Testis (tissue), 3 donors: Measurements from ENCODE around the gene CADPS. TPM values are rescaled to one million over a fixed set of nuclear protein-coding genes. Genes with fewer than 3 reads are reported as not detected.

Experiments used
- DNase-seq: peaks from one replicate; pipeline ENCODE4 v3.0.0-alpha.2; 2019
- H3K27ac ChIP-seq, 2 donors: fragments of 200-600 bp; sonication (generic); one replicate each; pipeline ENCODE4 v1.5.1; 2019
- H3K27me3 ChIP-seq: fragments of 200-600 bp; sonication (generic); one replicate; pipeline ENCODE4 v1.5.1; 2019
- H3K36me3 ChIP-seq: fragments of 200-600 bp; sonication (generic); one replicate; pipeline ENCODE4 v1.5.1; 2017; ENCODE audit warnings: low read depth; ENCODE audit errors: missing control alignments
- H3K4me1 ChIP-seq: fragments of 200-600 bp; sonication (generic); one replicate; pipeline ENCODE4 v1.5.1; 2019
- H3K4me3 ChIP-seq, 2 donors: fragments of 200-600 bp; sonication (generic); one replicate each; pipeline ENCODE4 v1.5.1; 2017 to 2019
- H3K9me3 ChIP-seq: fragments of 200-600 bp; sonication (generic); one replicate; pipeline ENCODE4 v1.5.1; 2017
- POLR2A ChIP-seq: fragments of 450-650 bp; IDR thresholded peaks from one replicate; pipeline ENCODE4 v1.6.1; 2017; ENCODE audit warnings: antibody characterized with exemption, mild to moderate bottlenecking, moderate library complexity
- WGBS, 2 donors: methylation state at CpG; one replicate each; pipeline ENCODE4 v1.1.5; 2018; 5-methylcytosine and 5-hydroxymethylcytosine counted together
- intact Hi-C: fragments of 100-400 bp; cut with DNase I; formaldehyde crosslinking; loops from one replicate; pipeline ENCODE4 v1.15.1; 2023; ENCODE audit warnings: low total_unique reads
- polyA plus RNA-seq: library from polyadenylated mRNA; stranded (reverse); fragments of 350-450 nt; fragmentation: Illumina TruSeq; extraction: RNeasy Lipid Tissue Mini Kit (QIAGEN cat#74804); gene quantifications from one replicate; pipeline ENCODE4 v1.2.3, GENCODE V29; 2014; ENCODE audit warnings: low read depth, low replicate concordance; ENCODE audit not compliant: insufficient read depth
- total RNA-seq, 2 donors: library from RNA; depleted of rRNA; stranded (reverse); fragments of >200 nt; gene quantifications; one replicate each; pipeline ENCODE4 v1.2.3, GENCODE V29; 2016
- TF ChIP-seq, protein P1 (sequence below), 3 experiments: fragments of 450-650 bp in 2 of 3; fragments of 200-600 bp in 1 of 3; sonication (generic) in 1 of 3; IDR thresholded peaks; one replicate each; pipeline ENCODE4 v1.5.1; 2016 to 2019; ENCODE audit warnings: antibody characterized with exemption in 3 of 3, mild to moderate bottlenecking in 2 of 3, moderate library complexity in 1 of 3

CADPS gene
- total and polyA plus RNA-seq, 3 donors from 2014 or later, result 8.6 to 56.4 (median 21.6) TPM

DNA sequence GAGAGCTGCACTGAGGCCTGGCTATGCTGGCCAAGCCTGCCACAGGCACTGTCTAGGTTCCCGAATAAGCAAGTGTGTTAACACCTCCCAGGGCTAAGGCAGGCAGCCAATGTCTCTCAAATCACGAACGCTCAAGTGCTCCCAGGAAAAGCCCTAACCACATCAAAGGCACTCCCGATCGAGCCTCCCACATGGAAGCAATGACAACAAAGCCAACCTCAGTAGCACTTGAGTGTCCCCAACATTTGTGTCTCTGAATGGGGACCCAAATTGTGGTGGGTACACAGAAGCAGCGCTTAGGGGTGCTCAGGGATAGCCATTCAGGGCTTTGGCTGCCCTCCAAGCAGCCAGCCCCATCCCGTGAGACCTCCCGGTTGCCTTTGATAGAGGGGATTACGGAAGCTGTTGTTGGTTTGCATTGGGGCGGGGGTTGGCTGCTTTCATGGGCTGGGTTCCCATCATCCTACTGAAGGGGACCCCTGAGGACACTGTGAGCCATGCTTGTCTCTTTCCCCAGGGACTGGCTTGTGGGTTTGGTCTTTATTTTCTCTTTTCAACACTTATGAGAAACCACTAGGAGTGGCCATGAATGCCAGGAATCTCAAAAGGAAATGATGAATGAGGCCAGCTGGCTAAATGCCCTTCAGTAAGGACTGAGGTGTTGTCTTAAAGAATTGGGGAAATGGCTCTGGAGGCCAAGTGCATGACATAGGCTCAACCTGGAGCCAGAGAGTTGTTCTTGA is 267.8 kb downstream of the CADPS start:
- intact Hi-C loops, result no loop called here
- Histone ChIP-seq H3K4me1 (no peaks in the 10 kb centered on the region), H3K9me3 (no peaks in the 10 kb centered on the region), H3K27ac (no peak overlapping the region), H3K4me3 (no peak overlapping the region), H3K27me3 (no peaks in the 10 kb centered on the region), H3K36me3 (no peaks in the 10 kb centered on the region)
- TF ChIP-seq, protein P1, sequence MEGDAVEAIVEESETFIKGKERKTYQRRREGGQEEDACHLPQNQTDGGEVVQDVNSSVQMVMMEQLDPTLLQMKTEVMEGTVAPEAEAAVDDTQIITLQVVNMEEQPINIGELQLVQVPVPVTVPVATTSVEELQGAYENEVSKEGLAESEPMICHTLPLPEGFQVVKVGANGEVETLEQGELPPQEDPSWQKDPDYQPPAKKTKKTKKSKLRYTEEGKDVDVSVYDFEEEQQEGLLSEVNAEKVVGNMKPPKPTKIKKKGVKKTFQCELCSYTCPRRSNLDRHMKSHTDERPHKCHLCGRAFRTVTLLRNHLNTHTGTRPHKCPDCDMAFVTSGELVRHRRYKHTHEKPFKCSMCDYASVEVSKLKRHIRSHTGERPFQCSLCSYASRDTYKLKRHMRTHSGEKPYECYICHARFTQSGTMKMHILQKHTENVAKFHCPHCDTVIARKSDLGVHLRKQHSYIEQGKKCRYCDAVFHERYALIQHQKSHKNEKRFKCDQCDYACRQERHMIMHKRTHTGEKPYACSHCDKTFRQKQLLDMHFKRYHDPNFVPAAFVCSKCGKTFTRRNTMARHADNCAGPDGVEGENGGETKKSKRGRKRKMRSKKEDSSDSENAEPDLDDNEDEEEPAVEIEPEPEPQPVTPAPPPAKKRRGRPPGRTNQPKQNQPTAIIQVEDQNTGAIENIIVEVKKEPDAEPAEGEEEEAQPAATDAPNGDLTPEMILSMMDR (IDR thresholded peaks at IDR 0.05), result no peak
- TF ChIP-seq POLR2A, result no peak
- no peak for DNase-seq
- WGBS, 2 donors, result 72 to 89% methylated on average over 3 to 10 of the region's 10 CpGs

DNA sequence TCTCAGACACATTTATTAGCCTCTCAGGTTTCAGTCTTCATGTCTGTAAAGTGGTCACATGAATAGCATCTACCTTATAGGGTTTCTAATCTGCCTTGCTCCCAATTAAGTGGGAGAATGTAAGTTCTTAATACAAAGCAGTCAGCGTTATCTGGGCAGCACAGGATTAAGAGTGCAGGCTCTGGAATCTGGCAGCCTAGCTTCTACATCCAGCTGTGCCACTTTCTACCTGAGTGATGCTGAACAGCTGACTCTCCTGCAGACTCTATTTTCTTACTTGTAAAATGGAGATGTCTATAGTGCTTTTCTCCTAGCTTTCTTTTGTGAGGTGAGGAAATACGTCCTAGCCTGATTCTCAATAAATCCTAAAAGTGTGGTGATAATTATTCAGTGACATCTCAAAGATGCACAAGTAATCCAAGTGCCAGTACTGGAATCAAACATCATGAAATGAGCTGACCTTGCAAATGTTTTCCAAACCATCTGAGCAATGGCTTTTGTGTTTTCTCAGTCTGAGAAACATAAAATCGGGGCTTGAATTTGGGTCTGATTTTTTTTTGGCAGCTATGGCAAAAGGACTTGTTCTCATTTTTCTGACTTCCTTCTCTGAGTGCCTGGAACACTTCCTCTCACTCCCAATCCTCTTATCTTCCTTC is 269.7 kb downstream of the CADPS start:
- no peaks in the 10 kb centered on the region for H3K27me3 ChIP-seq
- 77 to 80% methylated on average over 3 of the region's 3 CpGs for WGBS, 2 donors
- H3K36me3 ChIP-seq, result no peaks in the 10 kb centered on the region
- no peak overlapping the region for H3K4me3 ChIP-seq
- no peak overlapping the region for H3K27ac ChIP-seq
- no peak for DNase-seq
- intact Hi-C loops, result no loop called here
- TF ChIP-seq, protein P1 (IDR thresholded peaks at IDR 0.05), result no peak
- TF ChIP-seq POLR2A, result no peak
- no peaks in the 10 kb centered on the region for H3K4me1 ChIP-seq
- no peaks in the 10 kb centered on the region for H3K9me3 ChIP-seq

DNA sequence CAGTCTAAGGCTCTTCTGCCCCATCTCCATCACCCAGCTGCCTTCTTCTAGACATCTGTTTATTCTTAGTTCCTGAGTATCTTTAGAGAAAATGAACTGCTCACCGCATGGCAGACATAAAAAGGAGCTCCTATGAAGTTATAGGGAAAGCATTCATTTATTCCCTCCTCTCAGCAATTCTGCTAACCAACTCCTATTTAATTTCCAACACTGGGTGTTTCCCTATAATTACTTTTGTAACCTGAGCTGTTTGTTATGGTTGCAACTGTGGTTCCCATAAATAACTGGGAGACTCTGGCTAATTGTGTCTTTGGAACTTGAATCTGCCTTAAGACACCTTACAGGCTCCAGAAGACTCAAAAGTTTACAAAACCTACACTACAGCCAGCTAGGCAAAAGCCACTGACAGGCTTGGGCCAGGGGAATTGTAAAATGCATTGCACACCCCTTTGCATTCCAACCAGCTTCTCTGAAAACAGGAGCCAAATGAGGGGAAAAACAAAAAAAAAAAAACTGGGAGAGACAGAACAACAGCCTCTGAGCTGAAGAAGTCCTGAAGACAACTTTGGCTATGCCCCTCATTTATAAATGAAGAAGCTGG is 270.4 kb downstream of the CADPS start:
- Histone ChIP-seq H3K27ac (no peak overlapping the region), H3K9me3 (no peaks in the 10 kb centered on the region), H3K27me3 (no peaks in the 10 kb centered on the region), H3K4me3 (no peak overlapping the region), H3K36me3 (no peaks in the 10 kb centered on the region), H3K4me1 (no peaks in the 10 kb centered on the region)
- TF ChIP-seq, protein P1 (IDR thresholded peaks at IDR 0.05), result no peak
- TF ChIP-seq POLR2A, result no peak
- intact Hi-C loops, result no loop called here
- no peak for DNase-seq
- 76 to 86% methylated on average over 1 of the region's 1 CpG for WGBS, 2 donors

DNA sequence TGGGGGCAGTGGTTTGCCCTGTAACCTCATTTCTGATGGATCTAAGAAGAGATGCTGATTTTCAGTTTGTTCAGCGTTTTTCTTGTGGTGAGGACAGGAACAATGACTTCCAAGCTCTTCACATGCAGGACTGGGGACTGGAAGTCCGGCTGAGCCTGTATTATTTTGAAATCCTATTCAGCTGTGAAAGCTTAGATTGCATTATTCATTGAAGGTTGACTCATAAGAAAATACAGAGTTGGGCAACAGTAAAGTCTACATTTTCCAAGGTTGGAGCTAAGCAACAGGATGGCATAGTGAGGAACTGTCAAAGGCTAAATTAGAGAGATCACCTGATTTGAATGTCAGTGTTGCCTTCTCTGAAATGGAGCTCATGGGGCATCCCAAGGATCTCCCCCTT is 270.9 kb downstream of the CADPS start:
- H3K4me1 ChIP-seq, result no peaks in the 10 kb centered on the region
- no peak for DNase-seq
- H3K4me3 ChIP-seq, result no peak overlapping the region
- H3K27ac ChIP-seq, result no peak overlapping the region
- 77 to 81% methylated on average over 2 of the region's 2 CpGs for WGBS, 2 donors
- intact Hi-C loops, result no loop called here
- TF ChIP-seq, protein P1 (IDR thresholded peaks at IDR 0.05), result no peak
- no peak for TF ChIP-seq POLR2A
- H3K9me3 ChIP-seq, result no peaks in the 10 kb centered on the region
- H3K36me3 ChIP-seq, result no peaks in the 10 kb centered on the region
- H3K27me3 ChIP-seq, result no peaks in the 10 kb centered on the region
